Smooth muscle cell of the brain vasculature (primary cell): ENCODE data around the gene MICU1.
"Not testable (repeated sequence)": the region's sequence is repeated elsewhere in the genome, so short reads cannot be mapped to it uniquely, and the experiment has no call there.

Source experiments
- DNase-seq: peaks from one replicate; pipeline ENCODE4 v3.0.0-alpha.2; 2012; ENCODE audit warnings: low read depth, low spot score

MICU1 gene

GRCh38 chr10:72455889-72456595 lies 169.8 kb downstream of the MICU1 start:
- no peak for DNase-seq

- no peak for DNase-seq
These were observed 175.9 kb downstream of the MICU1 start for GRCh38 chr10:72449941-72450441.

- DNase-seq, result no peak
These were observed 180.0 kb downstream of the MICU1 start for GRCh38 chr10:72445851-72446250.

GRCh38 chr10:72442969-72443368 lies 182.9 kb downstream of the MICU1 start:
- DNase-seq, result not testable (repeated sequence)

GRCh38 chr10:72435570-72435969 lies 190.3 kb downstream of the MICU1 start:
- no peak for DNase-seq

- DNase-seq, result not testable (repeated sequence)
These were observed 194.9 kb downstream of the MICU1 start for GRCh38 chr10:72430936-72431335.

GRCh38 chr10:72429931-72430330 lies 195.9 kb downstream of the MICU1 start:
- DNase-seq, result no peak

- no peak for DNase-seq
These were observed 198.9 kb downstream of the MICU1 start for GRCh38 chr10:72426986-72427385.

- no peak for DNase-seq
These were observed 200.7 kb downstream of the MICU1 start for GRCh38 chr10:72425133-72425532.

- DNase-seq, result no peak
These were observed 201.3 kb downstream of the MICU1 start for GRCh38 chr10:72424561-72424960.

- no peak for DNase-seq
These were observed 202.5 kb downstream of the MICU1 start for GRCh38 chr10:72423426-72423825.

GRCh38 chr10:72421885-72422540 lies 203.9 kb downstream of the MICU1 start:
- no peak for DNase-seq

GRCh38 chr10:72419241-72419640 lies 206.6 kb downstream of the MICU1 start:
- DNase-seq, result no peak

GRCh38 chr10:72418679-72419078 lies 207.2 kb downstream of the MICU1 start:
- DNase-seq, result no peak

- no peak for DNase-seq
These were observed 207.9 kb downstream of the MICU1 start for GRCh38 chr10:72417971-72418370.

- no peak for DNase-seq
These were observed 209.2 kb downstream of the MICU1 start for GRCh38 chr10:72416661-72417060.

GRCh38 chr10:72414642-72415041 lies 211.2 kb downstream of the MICU1 start:
- DNase-seq, result no peak

- no peak for DNase-seq
These were observed 216.7 kb downstream of the MICU1 start for GRCh38 chr10:72409167-72409566.

- DNase-seq, result no peak
These were observed 217.8 kb downstream of the MICU1 start for GRCh38 chr10:72407927-72408600.

- DNase-seq, result no peak
These were observed 218.4 kb downstream of the MICU1 start for GRCh38 chr10:72407471-72407870.

- not testable (repeated sequence) for DNase-seq
These were observed 230.3 kb downstream of the MICU1 start for GRCh38 chr10:72395581-72395980.

- no peak for DNase-seq
These were observed 233.3 kb downstream of the MICU1 start for GRCh38 chr10:72392571-72392970.

- DNase-seq, result no peak
These were observed 235.1 kb downstream of the MICU1 start for GRCh38 chr10:72390764-72391163.
